HEK293 (cell line): Measurements from ENCODE around the gene LGALS4.
A peak's percentile ranks its signal among the peaks of the same experiment; 100 is the strongest.

Experiments used
- GLI4 ChIP-seq: fragments of 450-650 bp; formaldehyde crosslinking; IDR thresholded peaks from 2 replicates; pipeline ENCODE4 v1.5.1; 2016; ENCODE audit warnings: missing biosample characterization, missing genetic modification characterization
- GLIS1 ChIP-seq: fragments of 450-650 bp; formaldehyde crosslinking; IDR thresholded peaks from 2 replicates; pipeline ENCODE4 v1.5.1; 2016; ENCODE audit warnings: missing biosample characterization, missing genetic modification characterization
- MEIS1 ChIP-seq: sonication (generic); formaldehyde crosslinking; IDR thresholded peaks from 2 replicates; pipeline ENCODE4 v1.8.1; 2022; ENCODE audit warnings: missing genetic modification reagents, mild to moderate bottlenecking, borderline replicate concordance
- MZF1 ChIP-seq: fragments of 450-650 bp; formaldehyde crosslinking; IDR thresholded peaks from 2 replicates; pipeline ENCODE4 v1.5.1; 2017; ENCODE audit warnings: missing biosample characterization, missing genetic modification characterization, borderline replicate concordance
- OVOL3 ChIP-seq: fragments of 450-650 bp; formaldehyde crosslinking; IDR thresholded peaks from 2 replicates; pipeline ENCODE4 v1.5.1; 2016; ENCODE audit warnings: missing biosample characterization, missing genetic modification characterization
- PATZ1 ChIP-seq: fragments of 450-650 bp; formaldehyde crosslinking; IDR thresholded peaks from 2 replicates; pipeline ENCODE4 v1.5.1; 2016; ENCODE audit warnings: missing biosample characterization, missing genetic modification characterization
- PRDM1 ChIP-seq: fragments of 450-650 bp; formaldehyde crosslinking; IDR thresholded peaks from 2 replicates; pipeline ENCODE4; 2016; ENCODE audit warnings: missing biosample characterization, missing genetic modification characterization
- PRDM6 ChIP-seq: fragments of 450-650 bp; formaldehyde crosslinking; IDR thresholded peaks from 2 replicates; pipeline ENCODE4 v1.5.1; 2017; ENCODE audit warnings: missing biosample characterization, missing genetic modification characterization
- SETDB1 ChIP-seq: IDR thresholded peaks from one replicate; pipeline ENCODE4 v1.6.1; 2017; ENCODE audit warnings: mild to moderate bottlenecking, low read length, moderate library complexity, mixed read lengths; ENCODE audit not compliant: insufficient read length
- TCF7L2 ChIP-seq: IDR thresholded peaks from 2 replicates; pipeline ENCODE4 v1.6.1; 2011; ENCODE audit warnings: low read depth, mild to moderate bottlenecking, inconsistent platforms, low read length, moderate library complexity, borderline replicate concordance
- ZBTB7A ChIP-seq: fragments of 450-650 bp; formaldehyde crosslinking; IDR thresholded peaks from 2 replicates; pipeline ENCODE4 v1.5.1; 2016; ENCODE audit warnings: low read depth, missing biosample characterization, missing genetic modification characterization
- ZNF174 ChIP-seq: fragments of 450-650 bp; formaldehyde crosslinking; IDR thresholded peaks from 2 replicates; pipeline ENCODE4 v1.5.0; 2017; ENCODE audit warnings: missing biosample characterization, mild to moderate bottlenecking, missing genetic modification characterization
- ZNF175 ChIP-seq: fragments of 450-650 bp; formaldehyde crosslinking; IDR thresholded peaks from 2 replicates; pipeline ENCODE4 v1.5.1; 2016; ENCODE audit warnings: missing biosample characterization, missing genetic modification characterization
- ZNF2 ChIP-seq: fragments of 450-650 bp; formaldehyde crosslinking; IDR thresholded peaks from 2 replicates; pipeline ENCODE4 v1.5.1; 2016; ENCODE audit warnings: missing biosample characterization, missing genetic modification characterization
- ZNF211 ChIP-seq: fragments of 450-650 bp; formaldehyde crosslinking; IDR thresholded peaks from 2 replicates; pipeline ENCODE4 v1.5.1; 2016; ENCODE audit warnings: low read depth, missing biosample characterization, missing genetic modification characterization
- ZNF239 ChIP-seq: fragments of 450-650 bp; formaldehyde crosslinking; IDR thresholded peaks from 2 replicates; pipeline ENCODE4 v1.5.1; 2016; ENCODE audit warnings: missing biosample characterization, missing genetic modification characterization
- ZNF341 ChIP-seq: fragments of 450-650 bp; formaldehyde crosslinking; IDR thresholded peaks from 2 replicates; pipeline ENCODE4; 2016; ENCODE audit warnings: low read depth, missing biosample characterization, missing genetic modification characterization
- ZNF394 ChIP-seq: fragments of 450-650 bp; formaldehyde crosslinking; IDR thresholded peaks from 2 replicates; pipeline ENCODE4 v1.5.1; 2016; ENCODE audit warnings: missing biosample characterization, missing genetic modification characterization, mild to moderate bottlenecking, moderate library complexity, borderline replicate concordance
- ZNF571 ChIP-seq: fragments of 450-650 bp; formaldehyde crosslinking; IDR thresholded peaks from 2 replicates; pipeline ENCODE4 v1.5.0; 2017; ENCODE audit warnings: missing biosample characterization, missing genetic modification characterization
- ZNF610 ChIP-seq: fragments of 450-650 bp; formaldehyde crosslinking; IDR thresholded peaks from 2 replicates; pipeline ENCODE4 v1.5.1; 2016; ENCODE audit warnings: missing biosample characterization, missing genetic modification characterization, borderline replicate concordance
- ZNF692 ChIP-seq: fragments of 450-650 bp; formaldehyde crosslinking; IDR thresholded peaks from 2 replicates; pipeline ENCODE4 v1.5.1; 2016; ENCODE audit warnings: missing biosample characterization, missing genetic modification characterization
- ZNF747 ChIP-seq: fragments of 450-650 bp; formaldehyde crosslinking; IDR thresholded peaks from 2 replicates; pipeline ENCODE4 v1.5.1; 2016; ENCODE audit warnings: missing biosample characterization, missing genetic modification characterization
- ZNF768 ChIP-seq: fragments of 450-650 bp; formaldehyde crosslinking; IDR thresholded peaks from 2 replicates; pipeline ENCODE4 v1.5.1; 2018; ENCODE audit warnings: missing biosample characterization, mild to moderate bottlenecking, missing genetic modification characterization
- ZNF777 ChIP-seq: fragments of 450-650 bp; formaldehyde crosslinking; IDR thresholded peaks from 2 replicates; pipeline ENCODE4 v1.5.1; 2017; ENCODE audit warnings: missing biosample characterization, missing genetic modification characterization, borderline replicate concordance
- TF ChIP-seq, protein P1 (sequence below): fragments of 450-650 bp; formaldehyde crosslinking; IDR thresholded peaks from 2 replicates; pipeline ENCODE4 v1.5.1; 2016; ENCODE audit warnings: missing biosample characterization, missing genetic modification characterization
- TF ChIP-seq, protein P2 (sequence below): fragments of 450-650 bp; formaldehyde crosslinking; IDR thresholded peaks from 2 replicates; pipeline ENCODE4 v1.5.1; 2016; ENCODE audit warnings: missing biosample characterization, missing genetic modification characterization
- TF ChIP-seq, protein P3 (sequence below): fragments of 450-650 bp; formaldehyde crosslinking; IDR thresholded peaks from 2 replicates; pipeline ENCODE4 v1.5.1; 2017; ENCODE audit warnings: missing biosample characterization, missing genetic modification characterization

LGALS4 gene

GRCh38 chr19:38850976-38851621 lies 38.4 kb upstream of the LGALS4 start (continued):
- TF ChIP-seq PRDM6 (tag by site-specific recombination) (no peak), TCF7L2 (no peak), PATZ1 (peak; percentile 70; the same call in 1 of the 2 replicates), MEIS1 (no peak), ZNF747 (tag by site-specific recombination) (no peak), ZNF777 (no peak; the same call in 1 of the 2 replicates), ZNF610 (no peak), ZNF175 (tag by site-specific recombination) (no peak), ZBTB7A (tag by site-specific recombination) (0 out of 2 replicates have a peak, but pooled peaks have one; percentile 90), ZNF571 (tag by site-specific recombination) (no peak), SETDB1 (no peak), GLI4 (tag by site-specific recombination) (no peak), ZNF2 (tag by site-specific recombination) (no peak), ZNF341 (tag by site-specific recombination) (no peak; the same call in none of the 2 replicates), ZNF239 (tag by site-specific recombination) (no peak), ZNF211 (tag by site-specific recombination) (no peak), ZNF692 (tag by site-specific recombination) (no peak; the same call in none of the 2 replicates), MZF1 (tag by site-specific recombination) (peak; percentile 20; the same call in 1 of the 2 replicates), PRDM1 (tag by site-specific recombination) (peak; percentile 30; the same call in 1 of the 2 replicates), ZNF174 (tag by site-specific recombination) (no peak), ZNF394 (tag by site-specific recombination) (no peak), ZNF768 (tag by site-specific recombination) (no peak), OVOL3 (tag by site-specific recombination) (no peak; the same call in 1 of the 2 replicates), GLIS1 (tag by site-specific recombination) (peak; percentile 100)
- TF ChIP-seq, protein P1, sequence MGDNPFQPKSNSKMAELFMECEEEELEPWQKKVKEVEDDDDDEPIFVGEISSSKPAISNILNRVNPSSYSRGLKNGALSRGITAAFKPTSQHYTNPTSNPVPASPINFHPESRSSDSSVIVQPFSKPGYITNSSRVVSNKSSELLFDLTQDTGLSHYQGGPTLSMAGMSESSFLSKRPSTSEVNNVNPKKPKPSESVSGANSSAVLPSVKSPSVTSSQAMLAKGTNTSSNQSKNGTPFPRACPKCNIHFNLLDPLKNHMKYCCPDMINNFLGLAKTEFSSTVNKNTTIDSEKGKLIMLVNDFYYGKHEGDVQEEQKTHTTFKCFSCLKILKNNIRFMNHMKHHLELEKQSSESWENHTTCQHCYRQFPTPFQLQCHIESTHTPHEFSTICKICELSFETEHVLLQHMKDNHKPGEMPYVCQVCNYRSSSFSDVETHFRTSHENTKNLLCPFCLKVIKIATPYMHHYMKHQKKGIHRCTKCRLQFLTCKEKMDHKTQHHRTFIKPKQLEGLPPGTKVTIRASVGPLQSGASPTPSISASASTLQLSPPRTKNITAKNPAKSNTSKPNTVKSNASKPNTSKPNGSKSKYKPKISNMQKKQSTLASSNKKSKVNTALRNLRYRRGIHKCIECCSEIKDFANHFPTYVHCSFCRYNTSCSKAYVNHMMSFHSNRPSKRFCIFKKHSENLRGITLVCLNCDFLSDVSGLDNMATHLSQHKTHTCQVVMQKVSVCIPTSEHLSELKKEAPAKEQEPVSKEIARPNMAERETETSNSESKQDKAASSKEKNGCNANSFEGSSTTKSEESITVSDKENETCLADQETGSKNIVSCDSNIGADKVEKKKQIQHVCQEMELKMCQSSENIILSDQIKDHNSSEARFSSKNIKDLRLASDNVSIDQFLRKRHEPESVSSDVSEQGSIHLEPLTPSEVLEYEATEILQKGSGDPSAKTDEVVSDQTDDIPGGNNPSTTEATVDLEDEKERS (tag by site-specific recombination), result no peak
- TF ChIP-seq, protein P2, sequence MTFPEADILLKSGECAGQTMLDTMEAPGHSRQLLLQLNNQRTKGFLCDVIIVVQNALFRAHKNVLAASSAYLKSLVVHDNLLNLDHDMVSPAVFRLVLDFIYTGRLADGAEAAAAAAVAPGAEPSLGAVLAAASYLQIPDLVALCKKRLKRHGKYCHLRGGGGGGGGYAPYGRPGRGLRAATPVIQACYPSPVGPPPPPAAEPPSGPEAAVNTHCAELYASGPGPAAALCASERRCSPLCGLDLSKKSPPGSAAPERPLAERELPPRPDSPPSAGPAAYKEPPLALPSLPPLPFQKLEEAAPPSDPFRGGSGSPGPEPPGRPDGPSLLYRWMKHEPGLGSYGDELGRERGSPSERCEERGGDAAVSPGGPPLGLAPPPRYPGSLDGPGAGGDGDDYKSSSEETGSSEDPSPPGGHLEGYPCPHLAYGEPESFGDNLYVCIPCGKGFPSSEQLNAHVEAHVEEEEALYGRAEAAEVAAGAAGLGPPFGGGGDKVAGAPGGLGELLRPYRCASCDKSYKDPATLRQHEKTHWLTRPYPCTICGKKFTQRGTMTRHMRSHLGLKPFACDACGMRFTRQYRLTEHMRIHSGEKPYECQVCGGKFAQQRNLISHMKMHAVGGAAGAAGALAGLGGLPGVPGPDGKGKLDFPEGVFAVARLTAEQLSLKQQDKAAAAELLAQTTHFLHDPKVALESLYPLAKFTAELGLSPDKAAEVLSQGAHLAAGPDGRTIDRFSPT (tag by site-specific recombination), result peak; percentile 96
- TF ChIP-seq, protein P3, sequence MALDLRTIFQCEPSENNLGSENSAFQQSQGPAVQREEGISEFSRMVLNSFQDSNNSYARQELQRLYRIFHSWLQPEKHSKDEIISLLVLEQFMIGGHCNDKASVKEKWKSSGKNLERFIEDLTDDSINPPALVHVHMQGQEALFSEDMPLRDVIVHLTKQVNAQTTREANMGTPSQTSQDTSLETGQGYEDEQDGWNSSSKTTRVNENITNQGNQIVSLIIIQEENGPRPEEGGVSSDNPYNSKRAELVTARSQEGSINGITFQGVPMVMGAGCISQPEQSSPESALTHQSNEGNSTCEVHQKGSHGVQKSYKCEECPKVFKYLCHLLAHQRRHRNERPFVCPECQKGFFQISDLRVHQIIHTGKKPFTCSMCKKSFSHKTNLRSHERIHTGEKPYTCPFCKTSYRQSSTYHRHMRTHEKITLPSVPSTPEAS (tag by site-specific recombination), result no peak
